Stimulated activated CD8-positive, alpha-beta memory T cell treated with anti-CD3 and anti-CD28 coated beads, Interleukin-4, amount 100 ng/mL, for 24 hours (primary cell): ENCODE results near the gene ACTG2.

ENCODE experiments used
- DNase-seq: peaks from one replicate; pipeline ENCODE4 v3.0.0-alpha.2; 2020; ENCODE audit warnings: low read depth

ACTG2 gene

GRCh38 chr2:73914667-73915066 is 21.9 kb downstream of the ACTG2 start:
- no peak for DNase-seq

GRCh38 chr2:73915437-73915993 is 22.7 kb downstream of the ACTG2 start:
- DNase-seq, result no peak

GRCh38 chr2:73916666-73917065 is 23.9 kb downstream of the ACTG2 start:
- DNase-seq, result no peak

- no peak for DNase-seq
Observed at GRCh38 chr2:73917296-73917695, 24.5 kb downstream of the ACTG2 start.

- DNase-seq, result no peak
Observed at GRCh38 chr2:73917696-73918207, 24.9 kb downstream of the ACTG2 start.

- DNase-seq, result no peak
Observed at GRCh38 chr2:73918856-73919255, 26.0 kb downstream of the ACTG2 start.

GRCh38 chr2:73919596-73920228 is 26.9 kb downstream of the ACTG2 start:
- DNase-seq, result no peak

GRCh38 chr2:73920577-73921545 is 28.1 kb downstream of the ACTG2 start:
- DNase-seq, result no peak

- no peak for DNase-seq
Observed at GRCh38 chr2:73921581-73921980, 28.8 kb downstream of the ACTG2 start.

GRCh38 chr2:73922681-73923080 is 29.9 kb downstream of the ACTG2 start:
- no peak for DNase-seq

- DNase-seq, result no peak
Observed at GRCh38 chr2:73925033-73925704, 32.4 kb downstream of the ACTG2 start.

- no peak for DNase-seq
Observed at GRCh38 chr2:73925853-73926492, 33.2 kb downstream of the ACTG2 start.

- DNase-seq, result peak; percentile 93
Observed at GRCh38 chr2:73926493-73927327, 33.9 kb downstream of the ACTG2 start, which contains the start of gene DGUOK. Gene DGUOK (plus strand): TSS chr2:73926880. CDS start chr2:73926911, 31 bp downstream.

- DNase-seq, result no peak
Observed at GRCh38 chr2:73927344-73927743, 34.5 kb downstream of the ACTG2 start.

GRCh38 chr2:73928963-73929347 is 36.1 kb downstream of the ACTG2 start:
- no peak for DNase-seq

- DNase-seq, result no peak
Observed at GRCh38 chr2:73930386-73930785, 37.6 kb downstream of the ACTG2 start.

- peak; percentile 35 for DNase-seq
Observed at GRCh38 chr2:73931531-73932500, 39.0 kb downstream of the ACTG2 start.

GRCh38 chr2:73933194-73933593 is 40.4 kb downstream of the ACTG2 start:
- DNase-seq, result no peak

- DNase-seq, result no peak
Observed at GRCh38 chr2:73935641-73936040, 42.8 kb downstream of the ACTG2 start.
